BLaER1 (cell line): Measurements from ENCODE around the gene EIF4E1B.
A peak's percentile ranks its signal among the peaks of the same experiment; 100 is the strongest.

Experiments used
- H3K27ac ChIP-seq: shearing (Covaris generic); formaldehyde crosslinking; 2 replicates; pipeline ENCODE4 v1.8.1; 2022
- H3K27me3 ChIP-seq: shearing (Covaris generic); formaldehyde crosslinking; 2 replicates; pipeline ENCODE4 v1.8.1; 2022
- H3K36me3 ChIP-seq: shearing (Covaris generic); formaldehyde crosslinking; 2 replicates; pipeline ENCODE4 v1.8.1; 2022
- H3K4me1 ChIP-seq: shearing (Covaris generic); formaldehyde crosslinking; 2 replicates; pipeline ENCODE4 v1.8.1; 2022
- H3K4me2 ChIP-seq: shearing (Covaris generic); formaldehyde crosslinking; 2 replicates; pipeline ENCODE4 v1.8.1; 2022
- H3K4me3 ChIP-seq: shearing (Covaris generic); formaldehyde crosslinking; 2 replicates; pipeline ENCODE4 v1.8.1; 2022
- H3K9ac ChIP-seq: shearing (Covaris generic); formaldehyde crosslinking; 2 replicates; pipeline ENCODE4 v1.8.1; 2022
- H3K9me3 ChIP-seq: shearing (Covaris generic); formaldehyde crosslinking; 2 replicates; pipeline ENCODE4 v1.8.1; 2022
- H4K20me1 ChIP-seq: shearing (Covaris generic); formaldehyde crosslinking; 2 replicates; pipeline ENCODE4 v1.8.1; 2022
- Cebpa-rat ChIP-seq: shearing (Covaris generic); IDR thresholded peaks from 2 replicates; pipeline ENCODE4 v1.8.1; 2022

Gene EIF4E1B

GRCh38 chr5:176603091-176603490 lies 27.4 kb upstream of the EIF4E1B start:
- peaks cover 23% of the 10 kb centered on the region for H3K36me3 ChIP-seq
- no peak overlapping the region for H3K27ac ChIP-seq
- H3K4me3 ChIP-seq: no peak overlapping the region
- H3K9ac ChIP-seq: peak overlapping the region; percentile 20; the same call in 1 of the 2 replicates
- H3K4me2 ChIP-seq: peak overlapping the region; percentile 61
- H3K4me1 ChIP-seq: peaks cover 42% of the 10 kb centered on the region
- H3K9me3 ChIP-seq: no peaks in the 10 kb centered on the region
- no peaks in the 10 kb centered on the region; the same call in 1 of the 2 replicates for H3K27me3 ChIP-seq
- peaks cover 93% of the 10 kb centered on the region for H4K20me1 ChIP-seq
- no peak for TF ChIP-seq Cebpa-rat

- H3K27me3 ChIP-seq: no peaks in the 10 kb centered on the region
- 0 out of 2 replicates have a peak, but pooled peaks cover 2% of the 10 kb centered on the region for H3K36me3 ChIP-seq
- no peak for TF ChIP-seq Cebpa-rat
- H3K4me1 ChIP-seq: peaks cover 56% of the 10 kb centered on the region
- H3K4me3 ChIP-seq: no peak overlapping the region
- H3K27ac ChIP-seq: peak overlapping the region; percentile 54
- peak overlapping the region; percentile 33 for H3K9ac ChIP-seq
- H3K4me2 ChIP-seq: peak overlapping the region; percentile 69
- peaks cover 80% of the 10 kb centered on the region for H4K20me1 ChIP-seq
- H3K9me3 ChIP-seq: no peaks in the 10 kb centered on the region
These were observed 24.4 kb upstream of the EIF4E1B start for GRCh38 chr5:176606032-176606431.

GRCh38 chr5:176606875-176607274 lies 23.6 kb upstream of the EIF4E1B start:
- TF ChIP-seq Cebpa-rat: no peak
- no peaks in the 10 kb centered on the region for H3K27me3 ChIP-seq
- no peak overlapping the region; the same call in 1 of the 2 replicates for H3K9ac ChIP-seq
- H3K36me3 ChIP-seq: no peaks in the 10 kb centered on the region
- peaks cover 72% of the 10 kb centered on the region for H4K20me1 ChIP-seq
- peak overlapping the region; percentile 69 for H3K4me2 ChIP-seq
- peaks cover 56% of the 10 kb centered on the region for H3K4me1 ChIP-seq
- no peak overlapping the region for H3K4me3 ChIP-seq
- H3K27ac ChIP-seq: no peak overlapping the region
- no peaks in the 10 kb centered on the region for H3K9me3 ChIP-seq

- Histone ChIP-seq H3K27ac (no peak overlapping the region), H3K4me2 (peak overlapping the region; percentile 95)
These were observed 22.3 kb upstream of the EIF4E1B start for GRCh38 chr5:176608142-176608705.

GRCh38 chr5:176608937-176609723 lies 21.3 kb upstream of the EIF4E1B start:
- Histone ChIP-seq H3K4me1 (peaks cover 42% of the 10 kb centered on the region), H4K20me1 (peaks cover 50% of the 10 kb centered on the region), H3K9ac (peak overlapping the region; percentile 76), H3K4me2 (peak overlapping the region; percentile 95), H3K36me3 (no peaks in the 10 kb centered on the region), H3K27ac (peak overlapping the region; percentile 37; the same call in 1 of the 2 replicates), H3K27me3 (no peaks in the 10 kb centered on the region), H3K9me3 (no peaks in the 10 kb centered on the region), H3K4me3 (peak overlapping the region; percentile 81)
- no peak for TF ChIP-seq Cebpa-rat

More at GRCh38 chr5:176608142-176608705, 22.3 kb upstream of the EIF4E1B start:
- Histone ChIP-seq H3K4me1 (peaks cover 51% of the 10 kb centered on the region), H3K9ac (no peak overlapping the region), H4K20me1 (peaks cover 59% of the 10 kb centered on the region), H3K27me3 (no peaks in the 10 kb centered on the region), H3K4me3 (no peak overlapping the region), H3K36me3 (no peaks in the 10 kb centered on the region), H3K9me3 (no peaks in the 10 kb centered on the region)
- no peak for TF ChIP-seq Cebpa-rat

- peak within 1 kb of the TSS; percentile 95 for H3K4me2 ChIP-seq
- no peaks in the 10 kb centered on the region for H3K27me3 ChIP-seq
- H3K9me3 ChIP-seq: no peaks in the 10 kb centered on the region
- peak within 1 kb of the TSS; percentile 76 for H3K9ac ChIP-seq
- H3K27ac ChIP-seq: peak within 1 kb of the TSS; percentile 77
- no peaks in the 10 kb centered on the region for H3K36me3 ChIP-seq
- peak within 1 kb of the TSS; percentile 81 for H3K4me3 ChIP-seq
- no peak for TF ChIP-seq Cebpa-rat
- H3K4me1 ChIP-seq: peaks cover 39% of the 10 kb centered on the region
- peaks cover 45% of the 10 kb centered on the region for H4K20me1 ChIP-seq
These were observed 20.6 kb upstream of the EIF4E1B start, which contains the start of gene GPRIN1 for GRCh38 chr5:176609724-176610434. GPRIN1 (minus strand) TSS chr5:176610156; CDS start chr5:176599834, 10,322 bp downstream.

- H3K27ac ChIP-seq: peak overlapping the region; percentile 77; the same call in 1 of the 2 replicates
- H3K4me3 ChIP-seq: peak overlapping the region; percentile 81
These were observed 20.1 kb upstream of the EIF4E1B start for GRCh38 chr5:176610435-176610773.

GRCh38 chr5:176611435-176611834 lies 19.0 kb upstream of the EIF4E1B start:
- Histone ChIP-seq H3K4me3 (no peak overlapping the region), H3K27ac (no peak overlapping the region), H3K9me3 (no peaks in the 10 kb centered on the region), H3K9ac (no peak overlapping the region), H3K4me1 (peaks cover 33% of the 10 kb centered on the region), H3K27me3 (no peaks in the 10 kb centered on the region), H3K4me2 (no peak overlapping the region), H3K36me3 (no peaks in the 10 kb centered on the region), H4K20me1 (peaks cover 30% of the 10 kb centered on the region)
- no peak for TF ChIP-seq Cebpa-rat

More at GRCh38 chr5:176610435-176610773, 20.1 kb upstream of the EIF4E1B start:
- Histone ChIP-seq H3K27me3 (no peaks in the 10 kb centered on the region), H3K9me3 (no peaks in the 10 kb centered on the region), H3K4me1 (peaks cover 40% of the 10 kb centered on the region), H3K36me3 (no peaks in the 10 kb centered on the region), H3K9ac (peak overlapping the region; percentile 76; the same call in 1 of the 2 replicates), H4K20me1 (peaks cover 41% of the 10 kb centered on the region), H3K4me2 (peak overlapping the region; percentile 95)
- TF ChIP-seq Cebpa-rat: no peak

GRCh38 chr5:176612008-176612407 lies 18.5 kb upstream of the EIF4E1B start:
- H3K4me3 ChIP-seq: no peak overlapping the region
- H3K27ac ChIP-seq: no peak overlapping the region
- H3K36me3 ChIP-seq: no peaks in the 10 kb centered on the region
- peaks cover 25% of the 10 kb centered on the region for H4K20me1 ChIP-seq
- no peaks in the 10 kb centered on the region for H3K9me3 ChIP-seq
- TF ChIP-seq Cebpa-rat: no peak
- H3K4me2 ChIP-seq: no peak overlapping the region
- no peaks in the 10 kb centered on the region for H3K27me3 ChIP-seq
- peaks cover 27% of the 10 kb centered on the region for H3K4me1 ChIP-seq
- no peak overlapping the region for H3K9ac ChIP-seq

- H3K9ac ChIP-seq: no peak overlapping the region
- H3K9me3 ChIP-seq: no peaks in the 10 kb centered on the region
- no peak for TF ChIP-seq Cebpa-rat
- H4K20me1 ChIP-seq: peaks cover 16% of the 10 kb centered on the region
- H3K36me3 ChIP-seq: no peaks in the 10 kb centered on the region
- no peak overlapping the region for H3K4me3 ChIP-seq
- H3K27me3 ChIP-seq: no peaks in the 10 kb centered on the region
- H3K27ac ChIP-seq: no peak overlapping the region
- peaks cover 22% of the 10 kb centered on the region for H3K4me1 ChIP-seq
- H3K4me2 ChIP-seq: no peak overlapping the region
These were observed 17.6 kb upstream of the EIF4E1B start for GRCh38 chr5:176612855-176613254.
